ENCODE results near the gene OR4K17. TPM values are rescaled to one million over a fixed set of nuclear protein-coding genes. Genes with fewer than 3 reads are reported as not detected.
"Not testable (repeated sequence)": the region's sequence is repeated elsewhere in the genome, so short reads cannot be mapped to it uniquely, and the experiment has no call there.

Gene OR4K17
- total and polyA plus RNA-seq, 12 donors = not detected

DNA sequence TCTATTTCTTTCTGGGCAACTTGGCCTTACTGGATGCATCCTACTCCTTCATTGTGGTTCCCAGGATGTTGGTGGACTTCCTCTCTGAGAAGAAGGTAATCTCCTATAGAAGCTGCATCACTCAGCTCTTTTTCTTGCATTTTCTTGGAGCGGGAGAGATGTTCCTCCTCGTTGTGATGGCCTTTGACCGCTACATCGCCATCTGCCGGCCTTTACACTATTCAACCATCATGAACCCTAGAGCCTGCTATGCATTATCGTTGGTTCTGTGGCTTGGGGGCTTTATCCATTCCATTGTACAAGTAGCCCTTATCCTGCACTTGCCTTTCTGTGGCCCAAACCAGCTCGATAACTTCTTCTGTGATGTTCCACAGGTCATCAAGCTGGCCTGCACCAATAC, 33.4 kb downstream of the OR4K17 start:
- intact Hi-C loops (cut with DNase I) = no loop called here
- no peaks in the 10 kb centered on the region for H3K9me3 ChIP-seq (replicated peaks in 1 of 3)
- no peaks in the 10 kb centered on the region for H3K27me3 ChIP-seq
- H3K36me3 ChIP-seq (replicated peaks in 1 of 2) = no peaks in the 10 kb centered on the region
- DNase-seq = no peak
- no peaks in the 10 kb centered on the region for H3K4me1 ChIP-seq (replicated peaks in 1 of 2)
- H3K4me3 ChIP-seq = no peak overlapping the region
- 23 to 49% (median 30%) methylated on average over 7 of the region's 7 CpGs for WGBS, 4 donors
- TF ChIP-seq, protein P1, sequence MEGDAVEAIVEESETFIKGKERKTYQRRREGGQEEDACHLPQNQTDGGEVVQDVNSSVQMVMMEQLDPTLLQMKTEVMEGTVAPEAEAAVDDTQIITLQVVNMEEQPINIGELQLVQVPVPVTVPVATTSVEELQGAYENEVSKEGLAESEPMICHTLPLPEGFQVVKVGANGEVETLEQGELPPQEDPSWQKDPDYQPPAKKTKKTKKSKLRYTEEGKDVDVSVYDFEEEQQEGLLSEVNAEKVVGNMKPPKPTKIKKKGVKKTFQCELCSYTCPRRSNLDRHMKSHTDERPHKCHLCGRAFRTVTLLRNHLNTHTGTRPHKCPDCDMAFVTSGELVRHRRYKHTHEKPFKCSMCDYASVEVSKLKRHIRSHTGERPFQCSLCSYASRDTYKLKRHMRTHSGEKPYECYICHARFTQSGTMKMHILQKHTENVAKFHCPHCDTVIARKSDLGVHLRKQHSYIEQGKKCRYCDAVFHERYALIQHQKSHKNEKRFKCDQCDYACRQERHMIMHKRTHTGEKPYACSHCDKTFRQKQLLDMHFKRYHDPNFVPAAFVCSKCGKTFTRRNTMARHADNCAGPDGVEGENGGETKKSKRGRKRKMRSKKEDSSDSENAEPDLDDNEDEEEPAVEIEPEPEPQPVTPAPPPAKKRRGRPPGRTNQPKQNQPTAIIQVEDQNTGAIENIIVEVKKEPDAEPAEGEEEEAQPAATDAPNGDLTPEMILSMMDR (IDR thresholded peaks at IDR 0.05) = no peak
- no peak for TF ChIP-seq POLR2A (IDR thresholded peaks at IDR 0.05)
- no peak overlapping the region for H3K27ac ChIP-seq

DNA sequence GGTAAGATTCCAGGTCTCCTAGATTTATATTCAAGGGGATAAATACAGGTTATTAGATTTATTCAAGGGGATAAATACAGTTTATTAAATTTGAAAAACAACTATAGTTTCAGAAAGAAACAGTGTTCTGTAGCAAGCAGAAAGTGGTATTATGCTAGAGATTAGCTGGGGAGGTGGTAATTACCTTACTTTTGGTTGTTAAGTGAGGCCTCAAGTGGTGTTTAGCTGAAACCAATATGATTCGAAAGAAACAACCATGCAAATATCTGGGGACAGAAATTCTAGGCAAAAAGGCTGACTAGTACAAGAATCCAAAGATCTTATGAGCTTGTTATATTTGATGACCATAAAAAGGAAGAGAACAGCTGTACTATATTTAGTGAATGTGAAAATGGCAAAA, 34.3 kb downstream of the OR4K17 start:
- intact Hi-C loops (cut with DNase I) = no loop called here
- Histone ChIP-seq H3K4me3 (no peak overlapping the region), H3K9me3 (replicated peaks in 1 of 3) (no peaks in the 10 kb centered on the region), H3K4me1 (replicated peaks in 1 of 2) (no peaks in the 10 kb centered on the region), H3K27ac (no peak overlapping the region), H3K27me3 (no peaks in the 10 kb centered on the region), H3K36me3 (replicated peaks in 1 of 2) (no peaks in the 10 kb centered on the region)
- TF ChIP-seq, protein P1 (IDR thresholded peaks at IDR 0.05) = no peak
- TF ChIP-seq POLR2A (IDR thresholded peaks at IDR 0.05) = no peak
- DNase-seq = no peak
- 37 to 56% (median 51%) methylated on average over 1 of the region's 1 CpG for WGBS, 4 donors

DNA sequence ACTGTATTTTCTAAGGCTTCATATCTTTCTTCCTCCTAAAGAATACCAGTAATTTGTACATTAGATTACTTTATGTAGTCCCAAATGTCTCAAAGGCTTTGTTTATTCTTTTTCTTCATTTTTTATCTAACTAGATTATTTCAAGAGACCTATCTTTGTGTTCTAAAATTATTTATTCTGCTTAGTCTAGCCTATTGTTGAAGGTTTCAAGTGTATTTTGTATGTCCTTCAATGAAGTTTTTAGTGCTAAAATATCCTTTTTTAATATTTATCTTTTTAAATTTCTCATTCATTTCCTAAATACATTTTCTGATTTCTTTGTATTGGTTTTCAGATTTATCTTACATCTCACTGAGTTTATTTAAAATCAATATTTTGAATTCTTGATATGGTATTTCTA, 53.9 kb downstream of the OR4K17 start:
- Histone ChIP-seq H3K4me1 (replicated peaks in 1 of 2) (no peaks in the 10 kb centered on the region), H3K36me3 (replicated peaks in 1 of 2) (no peaks in the 10 kb centered on the region), H3K4me3 (no peak overlapping the region), H3K27me3 (no peaks in the 10 kb centered on the region), H3K9me3 (replicated peaks in 1 of 3) (peaks cover 0 to 8% (median 0%) of the 10 kb centered on the region in 3 donors), H3K27ac (no peak overlapping the region)
- DNase-seq = no peak
- intact Hi-C loops (cut with DNase I) = no loop called here
- TF ChIP-seq, protein P1 (IDR thresholded peaks at IDR 0.05) = no peak
- no peak for TF ChIP-seq POLR2A (IDR thresholded peaks at IDR 0.05)

DNA sequence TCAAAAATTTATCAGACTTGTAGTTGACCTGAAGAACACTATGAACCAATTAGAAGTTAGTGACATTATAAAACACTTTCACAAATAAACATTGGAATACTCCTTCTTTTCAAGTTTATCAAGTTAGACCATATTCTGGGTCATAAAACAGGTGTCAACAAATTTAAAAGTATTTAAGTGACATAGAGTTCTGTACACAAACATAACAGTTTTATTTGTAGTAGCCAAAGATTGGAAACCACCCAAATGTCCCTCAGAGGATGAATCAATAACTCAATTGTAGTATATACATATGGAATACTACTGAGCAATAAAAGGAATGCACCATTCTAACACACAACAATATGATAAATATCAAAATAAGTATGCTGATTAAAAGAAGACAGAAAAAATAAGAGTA, 56.6 kb downstream of the OR4K17 start:
- no peak for TF ChIP-seq POLR2A (IDR thresholded peaks at IDR 0.05)
- TF ChIP-seq, protein P1 (IDR thresholded peaks at IDR 0.05) = no peak
- H3K36me3 ChIP-seq (replicated peaks in 1 of 2) = no peaks in the 10 kb centered on the region
- peaks cover 0 to 8% (median 0%) of the 10 kb centered on the region in 3 donors for H3K9me3 ChIP-seq (replicated peaks in 1 of 3)
- DNase-seq = no peak
- H3K4me3 ChIP-seq = no peak overlapping the region
- no peak overlapping the region for H3K27ac ChIP-seq
- intact Hi-C loops (cut with DNase I) = no loop called here
- H3K4me1 ChIP-seq (replicated peaks in 1 of 2) = no peaks in the 10 kb centered on the region
- H3K27me3 ChIP-seq = no peaks in the 10 kb centered on the region

DNA sequence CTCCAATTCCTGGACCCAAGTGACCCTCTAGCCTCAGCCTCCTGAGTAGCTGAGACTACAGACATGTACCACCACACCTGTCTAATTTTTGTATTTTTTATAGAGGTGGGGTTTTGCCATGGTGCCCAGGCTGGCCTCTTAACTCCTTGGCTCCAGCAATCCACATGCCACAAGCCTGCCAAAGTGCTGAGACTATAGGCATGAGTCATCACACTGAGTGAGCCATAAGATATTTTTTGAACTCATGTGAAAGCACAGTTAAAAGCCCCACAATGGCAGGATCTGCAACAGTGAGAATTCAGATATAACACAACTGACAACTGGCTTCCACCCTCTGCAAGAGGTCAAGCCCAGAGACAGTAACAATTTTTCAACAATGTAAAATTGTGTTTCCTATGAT, 59.3 kb downstream of the OR4K17 start:
- H3K4me3 ChIP-seq; DNase-seq; H3K27me3 ChIP-seq; intact Hi-C loops (cut with DNase I); H3K36me3 ChIP-seq (replicated peaks in 1 of 2); H3K27ac ChIP-seq; H3K4me1 ChIP-seq (replicated peaks in 1 of 2); H3K9me3 ChIP-seq (replicated peaks in 1 of 3): not testable (repeated sequence)

Small RNA genes lying within 50 kb of the gene (small RNA-seq; reads per million reads assigned to genes)
- gene RNA5SP380 = 0 reads per million in 2 donors

Other genes starting within 250 kb of the OR4K17 start
- not detected for gene OR4K2, start 235.6 kb upstream of the OR4K17 start, total RNA-seq
- gene OR4K2, start 235.6 kb upstream of the OR4K17 start, polyA plus RNA-seq = not detected
- gene OR4K5, start 190.1 kb upstream of the OR4K17 start, total RNA-seq = not detected
- gene OR4K5, start 190.1 kb upstream of the OR4K17 start, polyA plus RNA-seq = not detected
- not detected for gene OR4K1, start 179.8 kb upstream of the OR4K17 start, total RNA-seq
- not detected for gene OR4K1, start 179.8 kb upstream of the OR4K17 start, polyA plus RNA-seq
- gene OR4K15, start 135.1 kb upstream of the OR4K17 start, total RNA-seq = not detected
- not detected for gene OR4K15, start 135.1 kb upstream of the OR4K17 start, polyA plus RNA-seq
- gene OR4Q2, start 108.6 kb upstream of the OR4K17 start, total RNA-seq = not detected
- gene OR4Q2, start 108.6 kb upstream of the OR4K17 start, polyA plus RNA-seq = not detected
- gene OR4K14, start 91.4 kb upstream of the OR4K17 start, total RNA-seq = not detected
- gene OR4K14, start 91.4 kb upstream of the OR4K17 start, polyA plus RNA-seq = not detected
- gene OR4K13, start 74.7 kb upstream of the OR4K17 start, total RNA-seq = not detected
- gene OR4K13, start 74.7 kb upstream of the OR4K17 start, polyA plus RNA-seq = not detected
- not detected for gene OR4L1, start 50.7 kb upstream of the OR4K17 start, total RNA-seq
- not detected for gene OR4L1, start 50.7 kb upstream of the OR4K17 start, polyA plus RNA-seq
- gene OR4N5, start 28.1 kb downstream of the OR4K17 start, total RNA-seq = not detected
- gene OR4N5, start 28.1 kb downstream of the OR4K17 start, polyA plus RNA-seq = not detected
- not detected for gene OR11G2, start 80.2 kb downstream of the OR4K17 start, total RNA-seq
- gene OR11G2, start 80.2 kb downstream of the OR4K17 start, polyA plus RNA-seq = not detected
- not detected for gene OR11H6, start 113.0 kb downstream of the OR4K17 start, total RNA-seq
- gene OR11H6, start 113.0 kb downstream of the OR4K17 start, polyA plus RNA-seq = not detected
- gene OR11H7, start 118.2 kb downstream of the OR4K17 start, total RNA-seq = not detected
- gene OR11H7, start 118.2 kb downstream of the OR4K17 start, polyA plus RNA-seq = not detected
- gene OR11H4, start 128.5 kb downstream of the OR4K17 start, total RNA-seq = not detected
- gene OR11H4, start 128.5 kb downstream of the OR4K17 start, polyA plus RNA-seq = not detected
- 10 to 100 TPM in 7 of 9 donors, 1 to 10 TPM in 2; 7.9 to 28.6 (median 18.1) TPM for gene TTC5, start 195.2 kb downstream of the OR4K17 start, total RNA-seq
- gene TTC5, start 195.2 kb downstream of the OR4K17 start, polyA plus RNA-seq = 10 to 100 TPM in 1 of 3 donors, 1 to 10 TPM in 2; 3.9 to 12.7 (median 9.2) TPM
- gene CCNB1IP1, start 222.5 kb downstream of the OR4K17 start, total RNA-seq = 10 to 100 TPM; 16.8 to 42.7 (median 31.8) TPM
- gene CCNB1IP1, start 222.5 kb downstream of the OR4K17 start, polyA plus RNA-seq = 10 to 100 TPM; 21.2 to 62.5 (median 41.9) TPM
- 10 to 100 TPM in 7 of 9 donors, 1 to 10 TPM in 2; 8.5 to 40.3 (median 22.9) TPM for gene PARP2, start 232.9 kb downstream of the OR4K17 start, total RNA-seq
- gene PARP2, start 232.9 kb downstream of the OR4K17 start, polyA plus RNA-seq = 10 to 100 TPM; 30.5 to 55.2 (median 33.9) TPM

All from adrenal gland (tissue), 12 donors.